Measurements from ENCODE around the gene PYROXD2.
A peak's percentile ranks its signal among the peaks of the same experiment; 100 is the strongest.

Gene PYROXD2

GRCh38 chr10:98414932-98415730 is at the start of gene PYROXD2:
PYROXD2 (minus strand) TSS chr10:98415182; CDS start chr10:98415135, 47 bp downstream.
- Mint-ChIP-seq H3K36me3 (ENCODE audit: low read depth) (peaks cover 5% of the 10 kb centered on the region), H3K27me3 (no peaks in the 10 kb centered on the region)

GRCh38 chr10:98463976-98464754 is 49.2 kb upstream of the PYROXD2 start:
- Mint-ChIP-seq H3K36me3 (ENCODE audit: low read depth) (no peaks in the 10 kb centered on the region), H3K27ac (no peak overlapping the region), H3K27me3 (peaks cover 18% of the 10 kb centered on the region)

More at GRCh38 chr10:98414932-98415730, at the start of gene PYROXD2:
- Mint-ChIP-seq H3K4me1 (ENCODE audit: low read depth) (peaks cover 12% of the 10 kb centered on the region), H3K4me3 (peak within 1 kb of the TSS; percentile 80), H3K9me3 (no peaks in the 10 kb centered on the region), H3K27ac (peak within 1 kb of the TSS; percentile 74)

GRCh38 chr10:98463016-98463415 is 48.0 kb upstream of the PYROXD2 start:
- Mint-ChIP-seq H3K9me3 (no peaks in the 10 kb centered on the region), H3K27me3 (peaks cover 20% of the 10 kb centered on the region), H3K4me1 (ENCODE audit: low read depth) (peaks cover 9% of the 10 kb centered on the region), H3K36me3 (ENCODE audit: low read depth) (no peaks in the 10 kb centered on the region), H3K27ac (no peak overlapping the region), H3K4me3 (no peak overlapping the region)

More at GRCh38 chr10:98463976-98464754, 49.2 kb upstream of the PYROXD2 start:
- Mint-ChIP-seq H3K4me1 (ENCODE audit: low read depth) (peaks cover 16% of the 10 kb centered on the region), H3K4me3 (no peak overlapping the region), H3K9me3 (no peaks in the 10 kb centered on the region)

- H3K27ac Mint-ChIP-seq = no peak overlapping the region
- H3K36me3 Mint-ChIP-seq (ENCODE audit: low read depth) = no peaks in the 10 kb centered on the region
- peaks cover 6% of the 10 kb centered on the region for H3K4me1 Mint-ChIP-seq (ENCODE audit: low read depth)
- no peak overlapping the region for H3K4me3 Mint-ChIP-seq
- H3K27me3 Mint-ChIP-seq = peaks cover 24% of the 10 kb centered on the region
- H3K9me3 Mint-ChIP-seq = no peaks in the 10 kb centered on the region
Measured at GRCh38 chr10:98461500-98461842, 46.5 kb upstream of the PYROXD2 start.

- no peak overlapping the region for H3K27ac Mint-ChIP-seq
- H3K4me3 Mint-ChIP-seq = no peak overlapping the region
- H3K4me1 Mint-ChIP-seq (ENCODE audit: low read depth) = peaks cover 6% of the 10 kb centered on the region
Measured at GRCh38 chr10:98460837-98461499, 46.0 kb upstream of the PYROXD2 start.

GRCh38 chr10:98458809-98459784 is 44.1 kb upstream of the PYROXD2 start:
- H3K36me3 Mint-ChIP-seq (ENCODE audit: low read depth) = no peaks in the 10 kb centered on the region
- H3K27ac Mint-ChIP-seq = no peak overlapping the region
- no peaks in the 10 kb centered on the region for H3K9me3 Mint-ChIP-seq
- no peaks in the 10 kb centered on the region for H3K4me1 Mint-ChIP-seq (ENCODE audit: low read depth)
- H3K4me3 Mint-ChIP-seq = no peak overlapping the region
- H3K27me3 Mint-ChIP-seq = peaks cover 24% of the 10 kb centered on the region

More at GRCh38 chr10:98460837-98461499, 46.0 kb upstream of the PYROXD2 start:
- H3K36me3 Mint-ChIP-seq (ENCODE audit: low read depth) = no peaks in the 10 kb centered on the region
- H3K27me3 Mint-ChIP-seq = peaks cover 24% of the 10 kb centered on the region
- no peaks in the 10 kb centered on the region for H3K9me3 Mint-ChIP-seq

GRCh38 chr10:98457721-98458120 is 42.7 kb upstream of the PYROXD2 start:
- Mint-ChIP-seq H3K4me3 (no peak overlapping the region), H3K36me3 (ENCODE audit: low read depth) (no peaks in the 10 kb centered on the region), H3K27ac (no peak overlapping the region), H3K27me3 (peaks cover 27% of the 10 kb centered on the region), H3K4me1 (ENCODE audit: low read depth) (no peaks in the 10 kb centered on the region), H3K9me3 (no peaks in the 10 kb centered on the region)

GRCh38 chr10:98456686-98457482 is 41.9 kb upstream of the PYROXD2 start:
- Mint-ChIP-seq H3K27me3 (peaks cover 35% of the 10 kb centered on the region), H3K36me3 (ENCODE audit: low read depth) (no peaks in the 10 kb centered on the region)

GRCh38 chr10:98456043-98456570 is 41.1 kb upstream of the PYROXD2 start:
- no peaks in the 10 kb centered on the region for H3K4me1 Mint-ChIP-seq (ENCODE audit: low read depth)
- H3K4me3 Mint-ChIP-seq = no peak overlapping the region
- peaks cover 39% of the 10 kb centered on the region for H3K27me3 Mint-ChIP-seq
- H3K27ac Mint-ChIP-seq = no peak overlapping the region
- H3K36me3 Mint-ChIP-seq (ENCODE audit: low read depth) = no peaks in the 10 kb centered on the region
- H3K9me3 Mint-ChIP-seq = no peaks in the 10 kb centered on the region

More at GRCh38 chr10:98456686-98457482, 41.9 kb upstream of the PYROXD2 start:
- no peak overlapping the region for H3K4me3 Mint-ChIP-seq
- no peak overlapping the region for H3K27ac Mint-ChIP-seq
- H3K9me3 Mint-ChIP-seq = no peaks in the 10 kb centered on the region
- no peaks in the 10 kb centered on the region for H3K4me1 Mint-ChIP-seq (ENCODE audit: low read depth)

- no peaks in the 10 kb centered on the region for H3K9me3 Mint-ChIP-seq
- no peak overlapping the region for H3K4me3 Mint-ChIP-seq
Measured at GRCh38 chr10:98453729-98454128, 38.7 kb upstream of the PYROXD2 start.

GRCh38 chr10:98450618-98451017 is 35.6 kb upstream of the PYROXD2 start:
- H3K4me3 Mint-ChIP-seq = no peak overlapping the region
- H3K36me3 Mint-ChIP-seq (ENCODE audit: low read depth) = no peaks in the 10 kb centered on the region
- H3K9me3 Mint-ChIP-seq = no peaks in the 10 kb centered on the region
- H3K27me3 Mint-ChIP-seq = peaks cover 29% of the 10 kb centered on the region
- no peak overlapping the region for H3K27ac Mint-ChIP-seq
- peaks cover 16% of the 10 kb centered on the region for H3K4me1 Mint-ChIP-seq (ENCODE audit: low read depth)

More at GRCh38 chr10:98453729-98454128, 38.7 kb upstream of the PYROXD2 start:
- H3K36me3 Mint-ChIP-seq (ENCODE audit: low read depth) = no peaks in the 10 kb centered on the region
- H3K4me1 Mint-ChIP-seq (ENCODE audit: low read depth) = no peaks in the 10 kb centered on the region
- peaks cover 43% of the 10 kb centered on the region for H3K27me3 Mint-ChIP-seq
- no peak overlapping the region for H3K27ac Mint-ChIP-seq

- Mint-ChIP-seq H3K27me3 (peaks cover 29% of the 10 kb centered on the region), H3K36me3 (ENCODE audit: low read depth) (peaks cover 9% of the 10 kb centered on the region), H3K4me3 (no peak overlapping the region), H3K27ac (no peak overlapping the region), H3K9me3 (no peaks in the 10 kb centered on the region), H3K4me1 (ENCODE audit: low read depth) (peaks cover 30% of the 10 kb centered on the region)
Measured at GRCh38 chr10:98449287-98449686, 34.3 kb upstream of the PYROXD2 start.

- H3K27me3 Mint-ChIP-seq = peaks cover 12% of the 10 kb centered on the region
- peak within 1 kb of the TSS; percentile 90 for H3K4me3 Mint-ChIP-seq
- peak within 1 kb of the TSS; percentile 88 for H3K27ac Mint-ChIP-seq
- no peaks in the 10 kb centered on the region for H3K9me3 Mint-ChIP-seq
- H3K4me1 Mint-ChIP-seq (ENCODE audit: low read depth) = peaks cover 48% of the 10 kb centered on the region
- H3K36me3 Mint-ChIP-seq (ENCODE audit: low read depth) = peaks cover 25% of the 10 kb centered on the region
Measured at GRCh38 chr10:98446661-98447221, 31.8 kb upstream of the PYROXD2 start, which contains the start of gene HPS1. HPS1 (minus strand) TSS chr10:98446935; CDS start chr10:98443240, 3,695 bp downstream.

Measured in stimulated activated naive CD8-positive, alpha-beta T cell treated with anti-CD3 and anti-CD28 coated beads, Interleukin-15, Interleukin-2, amounts not matched to agents 100 ng/mL and 50 ng/mL, for 24 hours (primary cell).